Measurements from ENCODE around the gene RING1. TPM values are rescaled to one million over a fixed set of nuclear protein-coding genes. Genes with fewer than 3 reads are reported as not detected.

Gene RING1
- total RNA-seq, 2 donors from 2014 or later: 31.0 to 31.8 TPM

GRCh38 chr6:33212857-33213165 lies 4.5 kb downstream of the RING1 start:
- H3K4me3 Mint-ChIP-seq: peak overlapping the region; percentile 81
- H3K4me1 Mint-ChIP-seq: peaks cover 20% of the 10 kb centered on the region
- peaks cover 21% of the 10 kb centered on the region for H3K27me3 ChIP-seq (ENCODE audit: control insufficient read depth, insufficient read depth, low read length, poor library complexity, severe bottlenecking)
- peaks cover 59% of the 10 kb centered on the region for H3K27me3 Mint-ChIP-seq (ENCODE audit: insufficient read depth)
- H3K9ac ChIP-seq (ENCODE audit: extremely low read depth, low read length, poor library complexity, severe bottlenecking): peak overlapping the region; percentile 51
- no peak for TF ChIP-seq CTCF (conservative IDR thresholded peaks at IDR 0.05)
- no peaks in the 10 kb centered on the region for H3K9me3 Mint-ChIP-seq
- H3K4me3 ChIP-seq (ENCODE audit: low read length): peak overlapping the region; percentile 85
- H3K9me3 ChIP-seq (ENCODE audit: control insufficient read depth, low read length): no peaks in the 10 kb centered on the region
- H3K36me3 ChIP-seq (ENCODE audit: control insufficient read depth, insufficient read depth, low read length): peaks cover 20% of the 10 kb centered on the region
- H3K27ac ChIP-seq (ENCODE audit: low read depth, low read length): no peak overlapping the region
- peaks cover 19% of the 10 kb centered on the region for H3K36me3 Mint-ChIP-seq (ENCODE audit: low read depth)
- no peak overlapping the region for H3K27ac Mint-ChIP-seq
- 2 to 4% methylated on average over 5 to 6 of the region's 6 CpGs for WGBS, 2 experiments (ENCODE audit: insufficient coverage in 1 of 2, insufficient read length in 1 of 2)
- H3K4me1 ChIP-seq (ENCODE audit: control insufficient read depth, insufficient read depth, low read length): peaks cover 4% of the 10 kb centered on the region
- DNase-seq: no peak

- Histone ChIP-seq H3K9me3 (ENCODE audit: control insufficient read depth, low read length) (no peaks in the 10 kb centered on the region), H3K27me3 (ENCODE audit: control insufficient read depth, insufficient read depth, low read length, poor library complexity, severe bottlenecking) (peaks cover 26% of the 10 kb centered on the region), H3K4me1 (ENCODE audit: control insufficient read depth, insufficient read depth, low read length) (peaks cover 4% of the 10 kb centered on the region), H3K9ac (ENCODE audit: extremely low read depth, low read length, poor library complexity, severe bottlenecking) (peak overlapping the region; percentile 51), H3K4me3 (ENCODE audit: low read length) (peak overlapping the region; percentile 85), H3K27ac (ENCODE audit: low read depth, low read length) (peak overlapping the region; percentile 29), H3K36me3 (ENCODE audit: control insufficient read depth, insufficient read depth, low read length) (peaks cover 20% of the 10 kb centered on the region)
- 3% methylated on average over 13 to 43 of the region's 43 CpGs for WGBS, 2 experiments (ENCODE audit: insufficient coverage in 1 of 2, insufficient read length in 1 of 2)
- peak; percentile 81 for DNase-seq
- Mint-ChIP-seq H3K27ac (peak overlapping the region; percentile 39), H3K4me1 (peaks cover 20% of the 10 kb centered on the region), H3K36me3 (ENCODE audit: low read depth) (peaks cover 19% of the 10 kb centered on the region), H3K27me3 (ENCODE audit: insufficient read depth) (peaks cover 64% of the 10 kb centered on the region), H3K9me3 (no peaks in the 10 kb centered on the region), H3K4me3 (peak overlapping the region; percentile 81)
- no peak for TF ChIP-seq CTCF (conservative IDR thresholded peaks at IDR 0.05)
These were observed 5.1 kb downstream of the RING1 start for GRCh38 chr6:33213166-33213988.

- peak; percentile 54 for DNase-seq
- H3K9me3 Mint-ChIP-seq: no peaks in the 10 kb centered on the region
- Histone ChIP-seq H3K36me3 (ENCODE audit: control insufficient read depth, insufficient read depth, low read length) (peaks cover 20% of the 10 kb centered on the region), H3K27ac (ENCODE audit: low read depth, low read length) (no peak overlapping the region), H3K27me3 (ENCODE audit: control insufficient read depth, insufficient read depth, low read length, poor library complexity, severe bottlenecking) (peaks cover 32% of the 10 kb centered on the region), H3K4me3 (ENCODE audit: low read length) (peak overlapping the region; percentile 85), H3K4me1 (ENCODE audit: control insufficient read depth, insufficient read depth, low read length) (peaks cover 2% of the 10 kb centered on the region), H3K9ac (ENCODE audit: extremely low read depth, low read length, poor library complexity, severe bottlenecking) (no peak overlapping the region), H3K9me3 (ENCODE audit: control insufficient read depth, low read length) (no peaks in the 10 kb centered on the region)
- H3K4me1 Mint-ChIP-seq: peaks cover 16% of the 10 kb centered on the region
- H3K4me3 Mint-ChIP-seq: peak overlapping the region; percentile 81
- peaks cover 19% of the 10 kb centered on the region for H3K36me3 Mint-ChIP-seq (ENCODE audit: low read depth)
- WGBS, 2 experiments (ENCODE audit: insufficient coverage in 1 of 2, insufficient read length in 1 of 2): 29 to 38% methylated on average over 3 to 9 of the region's 9 CpGs
- no peak for TF ChIP-seq CTCF (conservative IDR thresholded peaks at IDR 0.05)
- peaks cover 70% of the 10 kb centered on the region for H3K27me3 Mint-ChIP-seq (ENCODE audit: insufficient read depth)
- H3K27ac Mint-ChIP-seq: peak overlapping the region; percentile 39
These were observed 5.7 kb downstream of the RING1 start for GRCh38 chr6:33213989-33214335.
